ENCODE data around the gene SHROOM1. TPM values are rescaled to one million over a fixed set of nuclear protein-coding genes. Genes with fewer than 3 reads are reported as not detected.

SHROOM1 gene
- total and polyA plus RNA-seq, 7 donors, result 4.2 to 25.1 (median 20.0) TPM

- H3K9me3 ChIP-seq, result no peaks in the 10 kb centered on the region
- peaks cover 0 to 30% (median 20%) of the 10 kb centered on the region in 4 donors for H3K4me1 ChIP-seq
- H3K4me3 ChIP-seq, result no peak overlapping the region
- intact Hi-C loops (cut with DNase I), result loop anchor here (5.0 to 10.0 kb wide), 2 partner anchors 186 to 311 kb away; partner anchors contain the start of genes HSPA4 and RAD50
- DNase-seq, result no peak
- H3K27ac ChIP-seq, result no peak overlapping the region
- TF ChIP-seq, protein P1, sequence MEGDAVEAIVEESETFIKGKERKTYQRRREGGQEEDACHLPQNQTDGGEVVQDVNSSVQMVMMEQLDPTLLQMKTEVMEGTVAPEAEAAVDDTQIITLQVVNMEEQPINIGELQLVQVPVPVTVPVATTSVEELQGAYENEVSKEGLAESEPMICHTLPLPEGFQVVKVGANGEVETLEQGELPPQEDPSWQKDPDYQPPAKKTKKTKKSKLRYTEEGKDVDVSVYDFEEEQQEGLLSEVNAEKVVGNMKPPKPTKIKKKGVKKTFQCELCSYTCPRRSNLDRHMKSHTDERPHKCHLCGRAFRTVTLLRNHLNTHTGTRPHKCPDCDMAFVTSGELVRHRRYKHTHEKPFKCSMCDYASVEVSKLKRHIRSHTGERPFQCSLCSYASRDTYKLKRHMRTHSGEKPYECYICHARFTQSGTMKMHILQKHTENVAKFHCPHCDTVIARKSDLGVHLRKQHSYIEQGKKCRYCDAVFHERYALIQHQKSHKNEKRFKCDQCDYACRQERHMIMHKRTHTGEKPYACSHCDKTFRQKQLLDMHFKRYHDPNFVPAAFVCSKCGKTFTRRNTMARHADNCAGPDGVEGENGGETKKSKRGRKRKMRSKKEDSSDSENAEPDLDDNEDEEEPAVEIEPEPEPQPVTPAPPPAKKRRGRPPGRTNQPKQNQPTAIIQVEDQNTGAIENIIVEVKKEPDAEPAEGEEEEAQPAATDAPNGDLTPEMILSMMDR (IDR thresholded peaks at IDR 0.05), result no peak
- TF ChIP-seq EP300 (IDR thresholded peaks at IDR 0.05) (no peak), POLR2AphosphoS5 (IDR thresholded peaks at IDR 0.05) (no peak), POLR2A (IDR thresholded peaks at IDR 0.05) (no peak)
- 85 to 90% methylated on average over 4 of the region's 4 CpGs for WGBS, 2 donors
- peaks cover 0 to 38% (median 10%) of the 10 kb centered on the region in 4 donors for H3K36me3 ChIP-seq
- H3K27me3 ChIP-seq, result no peaks in the 10 kb centered on the region
Observed at GRCh38 chr5:132868754-132869153, 38.3 kb upstream of the SHROOM1 start.

DNA sequence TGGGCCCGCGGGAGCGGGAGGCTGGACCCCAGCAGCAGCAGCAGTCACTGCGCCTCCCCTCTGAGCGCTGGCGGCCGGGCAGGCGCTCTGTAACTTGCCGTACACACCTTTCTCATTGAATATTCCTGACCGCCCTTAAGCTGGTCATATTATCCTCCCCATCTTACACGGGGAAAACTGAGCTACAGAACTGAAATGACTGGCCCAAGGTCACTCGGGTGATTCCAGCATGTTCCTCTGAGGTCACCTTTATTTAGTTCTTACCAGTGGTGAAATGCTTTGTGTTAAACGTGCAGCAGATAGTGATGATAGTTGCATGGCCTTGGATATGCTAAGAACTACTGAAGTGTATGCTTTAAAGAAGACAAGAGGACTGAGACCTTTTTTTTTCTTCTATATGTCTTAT lies 36.6 kb upstream of the SHROOM1 start:
- WGBS, 2 donors, result 1 to 2% methylated on average over 13 of the region's 13 CpGs

DNA sequence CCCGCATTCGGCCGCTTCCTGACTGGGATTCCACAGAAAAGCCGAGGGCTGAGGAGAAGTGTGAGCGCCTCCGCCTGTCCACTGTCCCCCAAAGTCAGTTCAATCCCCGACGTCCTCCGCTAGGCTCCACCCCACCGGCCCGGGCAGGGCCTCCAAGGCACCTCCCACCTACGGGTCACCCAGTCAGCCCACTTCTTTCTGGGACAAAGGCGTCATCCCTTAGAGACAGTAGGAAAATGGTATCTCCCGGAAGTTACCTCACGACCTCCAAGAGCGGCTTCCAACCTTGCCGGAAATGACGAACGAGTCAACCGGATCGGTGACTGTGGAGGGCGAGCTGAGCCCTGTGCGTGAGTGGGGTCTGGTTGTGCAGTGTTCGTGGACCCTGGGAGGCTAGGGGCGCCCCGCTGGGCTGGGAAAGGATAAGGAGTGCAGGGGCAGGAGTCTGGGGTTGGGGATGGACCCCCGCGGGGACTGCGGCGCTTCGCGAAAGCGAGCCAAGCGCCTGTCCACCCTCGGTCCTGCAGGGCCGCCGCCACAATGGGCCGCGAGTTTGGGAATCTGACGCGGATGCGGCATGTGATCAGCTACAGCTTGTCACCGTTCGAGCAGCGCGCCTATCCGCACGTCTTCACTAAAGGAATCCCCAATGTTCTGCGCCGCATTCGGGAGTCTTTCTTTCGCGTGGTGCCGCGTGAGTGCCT lies 36.0 kb upstream of the SHROOM1 start, which contains the start of the genes GDF9 and UQCRQ:
Gene GDF9, minus strand, starts transcription at position 128 of the 704 bp plus-strand sequence. CDS start 1,936 bp downstream, outside the sequence.
Gene UQCRQ, plus strand, starts transcription at position 301 of the 704 bp plus-strand sequence. Its CDS starts 240 bp downstream, at position 541.
- Histone ChIP-seq H3K27me3 (no peaks in the 10 kb centered on the region), H3K4me3 (peak within 1 kb of the TSS; percentile 68 to 80 (median 78)), H3K27ac (peak within 1 kb of the TSS; percentile 90 to 93 (median 92)), H3K36me3 (peaks cover 0 to 32% (median 10%) of the 10 kb centered on the region in 4 donors), H3K4me1 (peaks cover 0 to 22% (median 20%) of the 10 kb centered on the region in 4 donors), H3K9me3 (no peaks in the 10 kb centered on the region)
- intact Hi-C loops (cut with DNase I), result loop anchor here (2.0 to 10.0 kb wide), 4 partner anchors 36 to 309 kb away; partner anchors contain the start of genes AFF4, HSPA4, RAD50 and SHROOM1
- WGBS, 2 donors, result 0% methylated on average over 55 of the region's 55 CpGs
- peak; percentile 98 for DNase-seq
- TF ChIP-seq, protein P1 (IDR thresholded peaks at IDR 0.05), result no peak
- TF ChIP-seq POLR2A (IDR thresholded peaks at IDR 0.05) (peak; percentile 92 to 95), EP300 (IDR thresholded peaks at IDR 0.05) (peak in 1 of 4 donors; percentile 60), POLR2AphosphoS5 (IDR thresholded peaks at IDR 0.05) (peak; percentile 97 to 98 (median 98))

More for the DNA sequence above, 36.6 kb upstream of the SHROOM1 start:
- intact Hi-C loops (cut with DNase I), result loop anchor here (2.0 to 10.0 kb wide), 4 partner anchors 36 to 310 kb away; partner anchors contain the start of genes AFF4, HSPA4, RAD50 and SHROOM1
- TF ChIP-seq EP300 (IDR thresholded peaks at IDR 0.05), result no peak
- TF ChIP-seq POLR2A (IDR thresholded peaks at IDR 0.05), result no peak
- TF ChIP-seq, protein P1 (IDR thresholded peaks at IDR 0.05), result no peak
- no peak for TF ChIP-seq POLR2AphosphoS5 (IDR thresholded peaks at IDR 0.05)
- H3K9me3 ChIP-seq, result no peaks in the 10 kb centered on the region
- peaks cover 0 to 22% (median 20%) of the 10 kb centered on the region in 4 donors for H3K4me1 ChIP-seq
- no peaks in the 10 kb centered on the region for H3K27me3 ChIP-seq
- H3K36me3 ChIP-seq, result peaks cover 0 to 36% (median 10%) of the 10 kb centered on the region in 4 donors
- H3K4me3 ChIP-seq, result peak overlapping the region; percentile 68 to 80 (median 78)
- DNase-seq, result no peak
- peak overlapping the region; percentile 90 to 93 (median 92) for H3K27ac ChIP-seq

DNA sequence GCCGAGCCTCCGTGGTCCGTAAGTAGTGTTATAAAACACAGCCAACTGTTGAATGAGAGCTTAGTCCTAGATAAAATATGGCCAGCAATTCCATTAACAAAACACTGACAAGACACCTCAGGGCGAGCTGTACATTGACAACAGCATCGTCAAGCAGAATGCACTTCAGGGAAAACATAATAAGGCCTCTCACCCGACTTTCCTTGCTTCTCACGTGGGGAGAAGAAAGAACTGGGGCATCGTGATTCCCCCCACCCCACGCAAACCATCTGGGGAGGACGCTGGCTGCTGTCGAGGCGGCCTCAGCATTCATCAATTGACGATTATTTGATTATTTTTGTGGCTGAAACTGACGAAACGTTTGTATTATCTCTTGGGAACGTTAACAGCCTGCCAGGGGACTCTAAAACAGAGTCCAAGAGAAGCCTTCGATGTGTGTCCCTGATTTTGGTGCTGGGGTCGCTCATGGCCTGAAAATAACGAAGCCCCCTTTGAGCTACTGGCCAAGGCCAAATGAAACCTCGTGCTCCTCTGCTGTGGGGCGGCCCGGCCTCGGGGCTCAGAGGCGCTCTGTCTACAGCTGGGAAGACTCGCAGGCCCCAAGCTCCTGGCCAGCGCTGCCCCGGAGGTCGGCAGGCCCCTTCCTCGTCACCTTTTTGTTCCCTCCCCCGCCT lies 35.4 kb upstream of the SHROOM1 start:
- intact Hi-C loops (cut with DNase I), result loop anchor here (2.0 to 10.0 kb wide), 4 partner anchors 35 to 309 kb away; partner anchors contain the start of genes AFF4, HSPA4, RAD50 and SHROOM1
- peak overlapping the region; percentile 68 to 80 (median 78) for H3K4me3 ChIP-seq
- peaks cover 0 to 22% (median 20%) of the 10 kb centered on the region in 4 donors for H3K4me1 ChIP-seq
- peak overlapping the region; percentile 90 to 93 (median 92) for H3K27ac ChIP-seq
- TF ChIP-seq POLR2A (IDR thresholded peaks at IDR 0.05), result no peak
- TF ChIP-seq, protein P1 (IDR thresholded peaks at IDR 0.05), result no peak
- no peak for TF ChIP-seq EP300 (IDR thresholded peaks at IDR 0.05)
- no peak for TF ChIP-seq POLR2AphosphoS5 (IDR thresholded peaks at IDR 0.05)
- no peak for DNase-seq
- H3K27me3 ChIP-seq, result no peaks in the 10 kb centered on the region
- peaks cover 0 to 26% (median 10%) of the 10 kb centered on the region in 4 donors for H3K36me3 ChIP-seq
- WGBS, 2 donors, result 38 to 40% methylated on average over 30 of the region's 30 CpGs
- no peaks in the 10 kb centered on the region for H3K9me3 ChIP-seq
